ENCODE results near the gene NTRK1. TPM values are rescaled to one million over a fixed set of nuclear protein-coding genes. Genes with fewer than 3 reads are reported as not detected.

NTRK1 gene
- total RNA-seq, 2 donors from 2014 or later: 16.8 to 21.4 TPM

DNA sequence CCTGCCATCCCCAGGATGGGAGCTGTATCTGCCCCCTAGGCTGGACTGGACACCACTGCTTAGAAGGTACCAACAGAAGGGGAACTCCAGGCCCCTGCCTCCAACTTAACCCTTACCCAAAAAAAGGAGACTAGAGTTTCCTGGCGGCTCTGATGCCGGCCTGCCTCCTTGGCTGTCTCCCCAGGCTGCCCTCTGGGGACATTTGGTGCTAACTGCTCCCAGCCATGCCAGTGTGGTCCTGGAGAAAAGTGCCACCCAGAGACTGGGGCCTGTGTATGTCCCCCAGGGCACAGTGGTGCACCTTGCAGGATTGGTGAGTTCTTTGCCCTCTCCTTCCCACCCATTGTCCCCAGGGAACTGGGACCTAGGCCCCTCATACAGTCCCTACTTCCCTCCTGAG is 51.6 kb downstream of the NTRK1 start:
- H3K4me1 Mint-ChIP-seq (ENCODE audit: low read depth): no peaks in the 10 kb centered on the region
- no peaks in the 10 kb centered on the region for H3K9me3 Mint-ChIP-seq
- no peak overlapping the region for H3K27ac Mint-ChIP-seq
- DNase-seq (no peak), ATAC-seq (replicated peaks in 1 of 2) (no peak)
- H3K36me3 Mint-ChIP-seq (ENCODE audit: insufficient read depth in 2 of 2): no peaks in the 10 kb centered on the region
- peaks cover 24% of the 10 kb centered on the region for H3K27me3 Mint-ChIP-seq (ENCODE audit: low read depth)
- no peak overlapping the region for H3K4me3 Mint-ChIP-seq

DNA sequence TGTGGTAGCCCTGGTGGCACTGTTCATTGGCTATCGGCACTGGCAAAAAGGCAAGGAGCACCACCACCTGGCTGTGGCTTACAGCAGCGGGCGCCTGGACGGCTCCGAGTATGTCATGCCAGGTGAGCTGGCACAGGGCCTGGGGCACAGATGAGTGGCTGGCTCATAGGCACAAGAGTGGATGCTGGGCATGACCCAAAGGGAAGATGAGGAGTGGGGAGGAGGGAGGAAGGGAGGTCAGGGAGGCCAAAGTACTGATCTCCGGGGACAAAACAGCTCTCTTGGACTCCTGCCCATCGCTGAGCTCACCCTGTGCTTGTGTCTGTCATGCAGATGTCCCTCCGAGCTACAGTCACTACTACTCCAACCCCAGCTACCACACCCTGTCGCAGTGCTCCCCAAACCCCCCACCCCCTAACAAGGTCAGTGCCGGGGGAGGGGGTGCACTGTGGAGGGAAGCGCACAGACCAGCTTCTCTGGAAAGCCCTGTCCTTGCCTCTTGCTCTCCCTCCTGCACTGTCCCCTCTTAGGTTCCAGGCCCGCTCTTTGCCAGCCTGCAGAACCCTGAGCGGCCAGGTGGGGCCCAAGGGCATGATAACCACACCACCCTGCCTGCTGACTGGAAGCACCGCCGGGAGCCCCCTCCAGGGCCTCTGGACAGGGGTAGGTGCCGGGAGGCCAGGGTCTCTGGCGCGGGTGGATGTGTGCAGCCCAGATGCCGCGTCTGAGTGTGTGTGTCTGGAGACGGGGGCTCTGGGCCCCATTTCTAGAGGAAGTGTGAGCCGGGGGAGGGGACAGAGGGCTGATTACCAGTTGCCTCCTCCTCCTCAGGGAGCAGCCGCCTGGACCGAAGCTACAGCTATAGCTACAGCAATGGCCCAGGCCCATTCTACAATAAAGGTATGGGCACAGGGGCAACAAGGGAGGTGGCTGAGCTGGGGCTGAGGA is 52.5 kb downstream of the NTRK1 start:
- H3K27me3 Mint-ChIP-seq (ENCODE audit: low read depth): peaks cover 25% of the 10 kb centered on the region

DNA sequence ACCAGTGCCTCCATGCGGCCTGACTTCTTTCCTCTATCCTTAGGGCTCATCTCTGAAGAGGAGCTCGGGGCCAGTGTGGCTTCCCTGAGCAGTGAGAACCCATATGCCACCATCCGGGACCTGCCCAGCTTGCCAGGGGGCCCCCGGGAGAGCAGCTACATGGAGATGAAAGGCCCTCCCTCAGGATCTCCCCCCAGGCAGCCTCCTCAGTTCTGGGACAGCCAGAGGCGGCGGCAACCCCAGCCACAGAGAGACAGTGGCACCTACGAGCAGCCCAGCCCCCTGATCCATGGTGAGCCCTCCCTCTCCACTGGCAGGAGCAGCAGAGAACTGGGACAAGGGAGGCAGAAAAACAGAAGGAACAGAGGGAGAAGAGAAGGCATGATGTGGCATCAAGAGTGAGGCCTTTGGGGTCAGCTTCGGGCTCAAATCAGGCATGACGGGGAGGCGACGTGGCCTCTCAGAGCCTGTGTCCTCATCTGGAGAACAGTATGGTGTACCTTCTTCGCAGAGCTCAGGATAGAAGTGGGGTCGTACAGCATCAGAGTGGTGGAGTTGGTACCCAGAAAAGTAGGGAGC is 53.2 kb downstream of the NTRK1 start:
- Mint-ChIP-seq H3K36me3 (ENCODE audit: insufficient read depth in 2 of 2) (no peaks in the 10 kb centered on the region), H3K4me3 (no peak overlapping the region), H3K9me3 (no peaks in the 10 kb centered on the region), H3K27ac (no peak overlapping the region), H3K4me1 (ENCODE audit: low read depth) (no peaks in the 10 kb centered on the region), H3K27me3 (ENCODE audit: low read depth) (peaks cover 33% of the 10 kb centered on the region)
- ATAC-seq (replicated peaks in 1 of 2) (no peak), DNase-seq (no peak)

More for the DNA sequence above, 52.5 kb downstream of the NTRK1 start:
- ATAC-seq (replicated peaks in 1 of 2) (no peak), DNase-seq (no peak)
- no peak overlapping the region for H3K4me3 Mint-ChIP-seq
- no peak overlapping the region for H3K27ac Mint-ChIP-seq
- H3K4me1 Mint-ChIP-seq (ENCODE audit: low read depth): no peaks in the 10 kb centered on the region
- no peaks in the 10 kb centered on the region for H3K9me3 Mint-ChIP-seq
- no peaks in the 10 kb centered on the region for H3K36me3 Mint-ChIP-seq (ENCODE audit: insufficient read depth in 2 of 2)

DNA sequence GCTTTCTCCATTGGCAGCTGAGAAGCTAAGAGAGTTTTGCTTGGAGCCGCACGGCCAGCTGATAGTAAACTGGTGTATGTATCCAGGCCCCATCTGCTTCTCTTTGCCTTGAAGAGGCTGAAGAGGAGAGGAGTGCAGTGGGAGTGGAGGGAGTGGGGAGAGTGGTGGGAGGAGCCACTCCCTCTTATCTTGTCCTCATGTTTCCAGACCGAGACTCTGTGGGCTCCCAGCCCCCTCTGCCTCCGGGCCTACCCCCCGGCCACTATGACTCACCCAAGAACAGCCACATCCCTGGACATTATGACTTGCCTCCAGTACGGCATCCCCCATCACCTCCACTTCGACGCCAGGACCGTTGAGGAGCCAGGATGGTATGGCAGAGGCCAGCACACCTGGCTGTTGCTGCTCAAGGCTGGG is 53.8 kb downstream of the NTRK1 start:
- Mint-ChIP-seq H3K4me1 (ENCODE audit: low read depth) (no peaks in the 10 kb centered on the region), H3K27ac (no peak overlapping the region), H3K27me3 (ENCODE audit: low read depth) (peaks cover 38% of the 10 kb centered on the region), H3K4me3 (no peak overlapping the region), H3K36me3 (ENCODE audit: insufficient read depth in 2 of 2) (no peaks in the 10 kb centered on the region), H3K9me3 (no peaks in the 10 kb centered on the region)
- DNase-seq (no peak), ATAC-seq (replicated peaks in 1 of 2) (peak in 1 of 2 donors; percentile 25)

DNA sequence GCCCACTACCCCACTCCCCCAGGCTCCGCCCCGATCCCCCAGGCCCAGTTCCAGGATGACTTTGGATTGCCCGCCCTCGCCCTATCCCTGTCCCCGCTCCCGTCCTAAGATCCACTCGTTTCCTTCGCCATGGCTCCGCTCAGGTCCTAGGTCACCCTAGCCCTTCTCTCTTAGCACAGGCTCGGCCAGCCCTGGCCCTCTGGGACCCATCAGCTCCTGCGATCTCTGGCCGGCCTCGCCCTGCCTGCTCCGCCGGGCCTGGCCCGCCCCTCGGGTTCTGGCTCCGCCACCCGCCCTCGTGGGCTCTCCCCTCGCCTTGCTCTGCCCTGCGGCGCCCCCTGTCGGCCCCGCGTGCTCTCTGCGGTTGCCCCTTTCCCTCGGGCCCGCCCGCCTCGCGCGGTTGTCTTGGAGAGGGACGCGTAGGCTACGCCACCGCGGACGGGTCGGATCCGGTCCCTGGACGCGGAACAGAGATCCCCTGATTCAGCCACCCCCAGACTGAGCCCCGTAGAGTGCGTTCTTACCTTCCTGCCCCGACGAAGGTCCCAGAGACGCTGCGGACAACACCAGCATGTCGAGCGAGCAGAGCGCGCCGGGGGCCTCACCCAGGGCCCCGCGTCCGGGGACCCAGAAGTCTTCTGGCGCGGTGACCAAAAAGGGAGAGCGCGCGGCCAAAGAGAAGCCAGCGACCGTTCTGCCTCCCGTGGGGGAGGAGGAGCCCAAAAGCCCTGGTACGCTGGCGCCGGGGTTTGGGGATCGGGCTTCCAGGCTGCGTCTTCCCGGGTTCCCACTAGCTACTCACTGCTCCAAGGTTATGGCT is 59.8 kb downstream of the NTRK1 start, which contains the start of gene LRRC71:
Gene LRRC71, plus strand, starts transcription at position 400 of the 820 bp plus-strand sequence. Its CDS starts 172 bp downstream, at position 572.
- Mint-ChIP-seq H3K27me3 (ENCODE audit: low read depth) (peaks cover 67% of the 10 kb centered on the region), H3K4me3 (peak within 1 kb of the TSS; percentile 61 to 66), H3K27ac (no peak within 1 kb of the TSS), H3K9me3 (no peaks in the 10 kb centered on the region), H3K4me1 (ENCODE audit: low read depth) (peaks cover 11% of the 10 kb centered on the region), H3K36me3 (ENCODE audit: insufficient read depth in 2 of 2) (peaks cover 0 to 1% of the 10 kb centered on the region in 2 donors)
- DNase-seq (peak; percentile 86 to 88), ATAC-seq (replicated peaks in 1 of 2) (peak; percentile 89 to 93)

DNA sequence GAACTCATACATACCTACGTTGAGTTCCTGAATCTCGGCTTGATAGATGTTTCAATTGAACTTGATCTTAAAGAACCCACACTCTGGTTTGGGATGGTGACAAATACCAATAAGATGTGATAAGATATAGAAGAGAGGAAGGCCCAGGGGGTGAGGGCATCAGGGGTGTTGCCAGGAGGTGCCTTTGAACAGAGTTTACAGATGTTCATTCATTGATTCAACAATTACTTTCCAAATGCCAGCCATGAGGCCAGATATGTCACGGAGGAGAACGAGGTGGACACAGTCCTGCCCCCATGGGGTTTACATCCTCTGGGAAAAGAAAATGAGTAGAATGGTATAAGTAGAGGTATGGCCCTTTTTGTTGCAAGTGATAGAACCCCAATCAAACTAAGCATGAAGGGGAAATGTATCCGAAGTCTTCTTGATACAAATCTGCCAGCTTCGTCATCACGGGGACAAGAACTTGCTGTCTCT is 60.4 kb downstream of the NTRK1 start:
- H3K36me3 Mint-ChIP-seq (ENCODE audit: insufficient read depth in 2 of 2): peaks cover 0 to 1% of the 10 kb centered on the region in 2 donors
- peaks cover 17% of the 10 kb centered on the region for H3K4me1 Mint-ChIP-seq (ENCODE audit: low read depth)
- H3K4me3 Mint-ChIP-seq: peak overlapping the region; percentile 61 to 66
- no peak for DNase-seq
- H3K27ac Mint-ChIP-seq: no peak overlapping the region
- ATAC-seq (replicated peaks in 1 of 2): no peak
- H3K27me3 Mint-ChIP-seq (ENCODE audit: low read depth): peaks cover 68% of the 10 kb centered on the region
- H3K9me3 Mint-ChIP-seq: no peaks in the 10 kb centered on the region

DNA sequence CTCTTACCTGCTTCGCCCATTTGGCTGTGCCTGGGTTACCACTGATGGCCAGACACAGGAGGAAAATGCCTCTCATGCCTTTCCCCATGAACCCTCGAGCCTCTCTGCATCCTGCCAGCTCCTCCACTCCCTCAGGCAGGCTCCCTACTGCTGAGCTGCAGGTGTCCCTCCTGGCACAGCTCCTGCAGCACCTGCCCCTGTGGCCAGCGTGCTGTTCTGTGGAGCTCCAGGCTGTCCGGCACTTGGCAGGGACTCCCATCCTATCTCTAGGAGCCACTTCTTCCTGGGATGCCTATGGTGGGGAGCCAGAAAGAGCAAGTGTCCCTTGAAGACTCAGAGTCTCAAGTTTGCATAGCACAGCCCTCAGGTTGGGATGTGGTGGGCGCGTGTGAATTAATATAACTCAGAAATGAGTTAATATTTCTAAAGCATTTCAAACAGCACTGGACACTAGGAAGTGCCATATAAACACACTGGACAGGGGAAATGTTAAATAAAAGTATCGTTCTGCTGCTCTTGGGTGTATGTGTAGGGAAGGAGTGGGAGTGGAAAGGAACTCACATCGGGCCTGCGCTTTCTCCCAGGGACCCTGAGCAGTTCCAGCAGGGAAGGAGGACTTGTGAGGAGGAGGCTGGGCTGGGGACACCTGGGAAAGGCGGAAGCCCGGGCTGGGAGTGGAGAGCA is 62.5 kb downstream of the NTRK1 start:
- Mint-ChIP-seq H3K4me1 (ENCODE audit: low read depth) (peaks cover 29% of the 10 kb centered on the region), H3K27me3 (ENCODE audit: low read depth) (peaks cover 86% of the 10 kb centered on the region), H3K9me3 (no peaks in the 10 kb centered on the region), H3K4me3 (peak overlapping the region; percentile 32 to 56), H3K36me3 (ENCODE audit: insufficient read depth in 2 of 2) (peaks cover 0 to 1% of the 10 kb centered on the region in 2 donors), H3K27ac (no peak overlapping the region)
- ATAC-seq (replicated peaks in 1 of 2) (no peak), DNase-seq (no peak)

DNA sequence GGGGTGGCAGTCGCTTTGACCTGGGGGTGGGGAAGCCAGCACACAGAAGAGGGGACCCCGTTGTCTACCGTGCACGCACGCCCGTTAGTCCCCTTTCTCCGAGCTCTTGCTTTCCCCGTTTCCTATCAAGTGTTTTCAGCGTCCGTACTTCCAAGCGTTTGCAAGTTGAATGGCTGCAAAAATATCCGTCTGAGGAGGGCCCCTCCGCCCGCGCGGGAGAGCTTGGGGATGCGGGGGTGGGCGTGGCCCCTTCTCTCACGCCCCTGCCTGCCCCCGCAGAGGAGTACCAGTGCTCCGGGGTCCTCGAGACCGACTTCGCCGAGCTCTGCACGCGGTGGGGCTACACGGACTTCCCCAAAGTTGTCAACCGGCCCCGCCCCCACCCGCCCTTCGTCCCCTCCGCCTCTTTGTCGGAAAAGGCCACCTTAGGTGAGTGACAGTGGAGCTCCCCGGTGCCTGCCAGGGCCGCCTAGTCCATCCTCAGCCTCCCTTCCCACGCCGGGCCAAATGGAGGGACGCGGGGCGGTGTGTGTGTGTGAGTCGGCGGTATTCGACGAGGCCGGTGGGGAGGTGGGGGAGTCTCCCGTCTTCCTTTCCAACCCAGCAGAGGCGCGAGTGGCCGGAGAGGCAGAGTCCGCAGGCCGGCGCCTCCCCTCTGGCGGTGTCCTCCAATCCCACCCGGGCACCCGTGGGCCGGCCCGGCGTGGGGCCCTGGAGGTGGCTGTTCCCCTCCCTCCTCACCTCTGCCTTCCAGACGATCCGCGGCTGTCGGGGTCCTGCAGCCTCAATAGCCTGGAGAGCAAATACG is 63.2 kb downstream of the NTRK1 start:
- ATAC-seq (replicated peaks in 1 of 2) (no peak), DNase-seq (no peak)
- Mint-ChIP-seq H3K9me3 (no peaks in the 10 kb centered on the region), H3K4me3 (no peak overlapping the region), H3K4me1 (ENCODE audit: low read depth) (peaks cover 32% of the 10 kb centered on the region), H3K27ac (no peak overlapping the region), H3K36me3 (ENCODE audit: insufficient read depth in 2 of 2) (peaks cover 0 to 1% of the 10 kb centered on the region in 2 donors), H3K27me3 (ENCODE audit: low read depth) (peaks cover 86% of the 10 kb centered on the region)

DNA sequence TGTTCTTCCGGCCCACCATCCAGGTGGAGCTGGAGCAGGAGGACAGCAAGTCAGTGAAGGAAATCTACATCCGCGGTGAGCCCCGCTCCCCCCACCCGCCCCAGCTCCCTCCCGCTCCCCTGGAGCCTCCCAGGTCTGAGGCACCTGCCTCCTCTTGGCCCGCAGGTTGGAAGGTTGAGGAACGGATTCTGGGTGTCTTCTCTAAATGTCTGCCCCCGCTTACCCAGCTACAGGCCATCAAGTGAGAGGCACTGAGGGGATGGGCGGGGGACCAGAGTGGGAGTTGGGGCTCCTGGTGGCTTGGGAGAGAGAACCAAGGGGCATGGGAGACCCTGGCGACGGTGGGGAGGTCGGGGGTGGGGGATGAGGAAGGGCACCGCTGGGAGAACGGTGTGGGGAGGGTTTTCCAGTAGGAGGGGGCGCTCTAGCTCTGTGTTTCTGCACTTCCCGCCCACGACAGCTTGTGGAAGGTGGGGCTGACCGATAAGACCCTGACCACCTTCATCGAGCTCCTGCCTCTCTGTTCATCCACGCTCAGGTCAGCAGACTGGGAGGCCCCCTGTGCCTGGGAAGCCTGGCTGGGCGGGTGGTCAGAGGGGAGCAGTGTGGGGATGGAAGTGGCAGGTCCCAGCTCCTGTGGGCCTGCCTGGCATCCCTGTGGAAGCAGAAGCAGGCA is 64.0 kb downstream of the NTRK1 start:
- peaks cover 87% of the 10 kb centered on the region for H3K27me3 Mint-ChIP-seq (ENCODE audit: low read depth)
- H3K9me3 Mint-ChIP-seq: no peaks in the 10 kb centered on the region
- H3K4me1 Mint-ChIP-seq (ENCODE audit: low read depth): peaks cover 32% of the 10 kb centered on the region
- H3K4me3 Mint-ChIP-seq: no peak overlapping the region
- H3K27ac Mint-ChIP-seq: no peak overlapping the region
- DNase-seq: no peak
- H3K36me3 Mint-ChIP-seq (ENCODE audit: insufficient read depth in 2 of 2): peaks cover 0 to 1% of the 10 kb centered on the region in 2 donors
- no peak for ATAC-seq (replicated peaks in 1 of 2)

DNA sequence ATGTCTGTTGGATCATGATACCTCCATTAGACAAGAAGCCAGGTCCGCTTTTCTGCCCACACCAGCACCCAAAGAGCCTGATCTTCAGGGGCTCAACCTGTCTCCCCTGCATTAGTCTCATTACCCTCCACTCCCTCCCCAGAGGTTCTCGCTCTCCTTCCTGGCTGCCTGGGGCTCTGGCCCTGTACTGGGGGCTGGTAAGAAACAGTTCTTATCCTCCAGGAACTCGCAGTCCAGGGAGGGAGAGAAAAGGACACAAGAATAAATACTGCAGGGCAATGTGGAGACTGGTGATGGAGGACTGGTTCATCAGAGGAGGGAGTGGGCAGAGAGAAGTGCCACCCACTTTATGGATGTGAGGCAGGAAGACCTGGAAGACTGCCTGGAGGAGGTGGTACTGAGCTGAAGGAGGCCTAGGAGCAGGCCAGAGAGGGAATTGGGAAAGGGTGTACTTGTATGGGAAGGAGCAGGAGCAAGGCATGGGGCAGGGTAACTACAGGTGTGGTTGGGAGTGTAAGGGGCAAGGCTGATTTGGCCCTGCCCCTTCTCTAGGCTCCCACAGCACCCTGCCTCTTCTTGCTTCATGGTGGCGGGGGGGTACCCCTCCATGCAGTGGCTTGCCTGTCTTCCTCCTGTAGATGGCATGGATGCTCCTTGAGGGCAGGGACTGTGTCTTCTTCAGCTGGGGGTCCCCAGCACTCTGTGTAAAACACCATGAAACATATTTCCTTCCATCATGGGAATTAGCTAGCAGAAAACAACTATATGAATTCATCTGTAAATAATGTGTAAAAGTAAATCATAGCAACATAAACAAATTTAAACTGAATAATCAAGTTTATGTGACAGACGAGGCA is 64.7 kb downstream of the NTRK1 start:
- Mint-ChIP-seq H3K4me3 (peak overlapping the region in 1 of 2 donors; percentile 8), H3K9me3 (no peaks in the 10 kb centered on the region), H3K4me1 (ENCODE audit: low read depth) (peaks cover 32% of the 10 kb centered on the region), H3K36me3 (ENCODE audit: insufficient read depth in 2 of 2) (peaks cover 0 to 1% of the 10 kb centered on the region in 2 donors), H3K27ac (no peak overlapping the region), H3K27me3 (ENCODE audit: low read depth) (peaks cover 95% of the 10 kb centered on the region)
- no peak for DNase-seq
- no peak for ATAC-seq (replicated peaks in 1 of 2)

DNA sequence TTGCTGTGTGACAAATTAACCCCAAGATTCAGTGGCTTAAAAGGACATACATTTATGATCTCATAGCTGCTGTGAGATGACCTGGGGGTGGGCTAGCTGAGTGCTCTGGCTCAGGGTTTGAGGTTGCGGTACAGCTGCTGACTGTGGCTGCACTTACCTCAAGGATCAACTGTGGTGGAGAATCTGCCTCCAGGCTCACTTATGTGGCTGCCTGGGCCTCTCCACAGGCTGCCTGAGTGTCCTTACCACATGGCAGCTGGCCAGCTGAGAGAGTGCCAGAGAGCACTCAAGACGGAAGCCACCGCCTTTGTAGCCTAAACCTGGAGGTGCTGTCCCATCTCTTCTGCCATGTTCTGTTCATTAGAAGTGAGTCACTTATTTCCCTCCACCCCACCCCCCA is 65.5 kb downstream of the NTRK1 start:
- Mint-ChIP-seq H3K27ac (no peak overlapping the region), H3K4me1 (ENCODE audit: low read depth) (peaks cover 34% of the 10 kb centered on the region), H3K4me3 (peak overlapping the region in 1 of 2 donors; percentile 8), H3K36me3 (ENCODE audit: insufficient read depth in 2 of 2) (peaks cover 0 to 1% of the 10 kb centered on the region in 2 donors), H3K27me3 (ENCODE audit: low read depth) (peaks cover 97% of the 10 kb centered on the region), H3K9me3 (no peaks in the 10 kb centered on the region)
- DNase-seq (peak; percentile 73 to 82), ATAC-seq (replicated peaks in 1 of 2) (peak; percentile 76 to 87)
